Measurements from ENCODE around the gene GDPD5.

DNA sequence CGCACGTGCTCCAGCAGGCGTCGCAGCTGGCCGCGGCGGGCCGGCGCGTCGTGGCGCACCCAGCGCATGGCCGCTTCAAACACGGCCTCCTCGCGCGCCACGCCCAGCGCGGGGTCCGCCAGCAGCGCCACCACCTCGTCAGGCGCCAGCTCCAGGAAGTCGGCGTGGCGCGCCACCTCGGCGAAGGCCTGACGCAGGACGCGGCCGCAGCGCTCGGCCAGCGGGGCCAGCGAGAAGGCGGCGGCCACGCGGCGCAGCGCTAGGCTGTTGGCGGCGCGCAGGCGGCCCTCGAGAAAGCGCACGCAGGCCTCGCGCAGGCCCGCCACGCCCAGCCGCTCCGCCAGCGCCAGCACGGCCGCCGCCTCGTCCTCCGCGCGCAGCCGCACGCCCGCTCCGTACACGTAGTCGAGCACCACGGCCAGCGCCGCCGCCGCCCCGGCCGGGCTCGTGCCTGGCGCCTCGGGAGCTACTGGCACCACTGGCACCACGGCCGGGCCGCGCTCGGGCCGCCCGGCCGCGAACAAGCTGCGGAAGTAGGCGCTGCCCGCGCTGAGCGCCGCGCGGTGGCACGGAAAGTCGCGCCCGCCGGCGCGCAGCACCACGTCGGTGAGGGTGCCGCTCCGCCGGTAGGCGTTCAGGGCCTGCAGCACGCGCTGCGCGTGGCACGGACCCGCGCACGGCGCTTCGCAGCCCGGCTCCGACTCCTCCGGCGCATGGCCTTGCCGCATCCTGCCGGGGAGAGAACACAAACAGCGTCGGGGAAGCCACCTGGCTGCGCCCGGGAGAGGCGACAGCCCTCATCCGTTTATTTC, 95.6 kb downstream of the GDPD5 start:
- TF ChIP-seq, protein P1, sequence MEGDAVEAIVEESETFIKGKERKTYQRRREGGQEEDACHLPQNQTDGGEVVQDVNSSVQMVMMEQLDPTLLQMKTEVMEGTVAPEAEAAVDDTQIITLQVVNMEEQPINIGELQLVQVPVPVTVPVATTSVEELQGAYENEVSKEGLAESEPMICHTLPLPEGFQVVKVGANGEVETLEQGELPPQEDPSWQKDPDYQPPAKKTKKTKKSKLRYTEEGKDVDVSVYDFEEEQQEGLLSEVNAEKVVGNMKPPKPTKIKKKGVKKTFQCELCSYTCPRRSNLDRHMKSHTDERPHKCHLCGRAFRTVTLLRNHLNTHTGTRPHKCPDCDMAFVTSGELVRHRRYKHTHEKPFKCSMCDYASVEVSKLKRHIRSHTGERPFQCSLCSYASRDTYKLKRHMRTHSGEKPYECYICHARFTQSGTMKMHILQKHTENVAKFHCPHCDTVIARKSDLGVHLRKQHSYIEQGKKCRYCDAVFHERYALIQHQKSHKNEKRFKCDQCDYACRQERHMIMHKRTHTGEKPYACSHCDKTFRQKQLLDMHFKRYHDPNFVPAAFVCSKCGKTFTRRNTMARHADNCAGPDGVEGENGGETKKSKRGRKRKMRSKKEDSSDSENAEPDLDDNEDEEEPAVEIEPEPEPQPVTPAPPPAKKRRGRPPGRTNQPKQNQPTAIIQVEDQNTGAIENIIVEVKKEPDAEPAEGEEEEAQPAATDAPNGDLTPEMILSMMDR (IDR thresholded peaks at IDR 0.05; ENCODE audit: low read length): no peak
- TF ChIP-seq EZH2 (IDR thresholded peaks at IDR 0.05; ENCODE audit: borderline replicate concordance, low read length): no peak
